T follicular helper cell (primary cell): ENCODE data around the gene DNAJC11.
"Not testable (repeated sequence)": the region's sequence is repeated elsewhere in the genome, so short reads cannot be mapped to it uniquely, and the experiment has no call there.

ENCODE experiments used
- DNase-seq: peaks from one replicate; pipeline ENCODE4 v3.0.0-alpha.2; 2020; ENCODE audit warnings: low read depth
- total RNA-seq, 2 experiments: gene quantifications; one replicate each; lab custom pipeline; 2026; lab: John Stamatoyannopoulos, UW

Gene DNAJC11, protein sequence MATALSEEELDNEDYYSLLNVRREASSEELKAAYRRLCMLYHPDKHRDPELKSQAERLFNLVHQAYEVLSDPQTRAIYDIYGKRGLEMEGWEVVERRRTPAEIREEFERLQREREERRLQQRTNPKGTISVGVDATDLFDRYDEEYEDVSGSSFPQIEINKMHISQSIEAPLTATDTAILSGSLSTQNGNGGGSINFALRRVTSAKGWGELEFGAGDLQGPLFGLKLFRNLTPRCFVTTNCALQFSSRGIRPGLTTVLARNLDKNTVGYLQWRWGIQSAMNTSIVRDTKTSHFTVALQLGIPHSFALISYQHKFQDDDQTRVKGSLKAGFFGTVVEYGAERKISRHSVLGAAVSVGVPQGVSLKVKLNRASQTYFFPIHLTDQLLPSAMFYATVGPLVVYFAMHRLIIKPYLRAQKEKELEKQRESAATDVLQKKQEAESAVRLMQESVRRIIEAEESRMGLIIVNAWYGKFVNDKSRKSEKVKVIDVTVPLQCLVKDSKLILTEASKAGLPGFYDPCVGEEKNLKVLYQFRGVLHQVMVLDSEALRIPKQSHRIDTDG
- 66.9 to 114 reads per million in 2 experiments for total RNA-seq

DNA sequence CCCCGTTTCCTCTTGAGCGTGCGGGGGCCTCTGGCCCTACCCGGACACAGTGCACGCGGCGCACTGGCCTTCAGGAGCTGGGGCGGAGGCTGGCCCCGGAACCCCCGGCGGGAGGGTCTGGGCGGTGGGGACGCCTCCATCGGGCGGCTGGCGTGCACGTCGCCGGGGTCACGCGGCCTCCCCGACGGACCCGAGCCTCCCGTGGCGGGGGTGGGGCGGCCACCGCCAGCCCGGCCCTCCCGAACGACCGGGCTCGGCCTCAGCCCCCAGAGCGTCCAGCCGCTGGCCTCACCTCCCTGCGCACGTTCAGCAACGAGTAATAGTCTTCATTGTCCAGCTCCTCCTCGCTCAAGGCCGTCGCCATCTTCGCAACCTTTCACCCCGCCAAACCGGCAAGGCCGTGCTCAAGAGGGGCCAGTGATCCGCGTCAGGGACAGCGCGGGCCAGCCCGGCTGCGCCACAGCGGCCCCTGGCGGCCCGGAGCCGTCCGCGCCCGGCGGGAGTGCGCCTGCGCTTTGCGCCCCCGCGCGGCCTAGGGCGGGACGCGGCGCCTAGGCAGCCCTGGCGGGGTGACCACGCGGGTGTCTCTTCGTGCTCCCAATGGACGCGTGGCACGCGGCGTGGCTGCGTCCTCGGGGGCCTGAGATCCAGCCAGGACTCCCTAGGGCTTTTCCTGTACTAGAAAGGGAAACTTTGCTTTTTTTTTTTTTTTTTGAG is at the start of gene DNAJC11:
Gene DNAJC11, minus strand, starts transcription at position 380 of the 717 bp plus-strand sequence. Its CDS starts 16 bp downstream, at position 364.
- DNase-seq, result peak; percentile 84

- DNase-seq, result no peak
Measured at GRCh38 chr1:6750490-6750889, 48.9 kb upstream of the DNAJC11 start.

DNA sequence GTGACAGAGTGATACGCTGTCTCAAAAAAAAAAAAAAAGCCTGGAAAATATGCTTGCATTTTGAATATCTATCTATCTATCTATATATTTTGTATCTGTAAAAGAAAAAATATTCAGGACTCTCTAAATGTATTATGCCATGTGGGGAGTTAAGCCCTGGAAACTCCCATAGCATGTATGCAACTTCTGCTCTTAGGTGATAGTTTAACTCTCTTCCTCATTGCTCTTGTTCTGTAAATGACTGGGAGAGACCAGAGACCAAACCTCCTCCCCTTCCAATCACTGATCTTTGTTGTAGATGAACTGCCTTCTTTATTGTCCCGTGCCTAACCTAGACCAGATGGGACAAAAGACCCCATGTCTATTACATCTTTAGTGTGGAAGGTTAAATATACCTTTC is 46.1 kb upstream of the DNAJC11 start:
- no peak for DNase-seq

GRCh38 chr1:6745073-6745472 is 43.5 kb upstream of the DNAJC11 start:
- DNase-seq, result no peak

- no peak for DNase-seq
Measured at GRCh38 chr1:6743189-6744101, 41.8 kb upstream of the DNAJC11 start.

DNA sequence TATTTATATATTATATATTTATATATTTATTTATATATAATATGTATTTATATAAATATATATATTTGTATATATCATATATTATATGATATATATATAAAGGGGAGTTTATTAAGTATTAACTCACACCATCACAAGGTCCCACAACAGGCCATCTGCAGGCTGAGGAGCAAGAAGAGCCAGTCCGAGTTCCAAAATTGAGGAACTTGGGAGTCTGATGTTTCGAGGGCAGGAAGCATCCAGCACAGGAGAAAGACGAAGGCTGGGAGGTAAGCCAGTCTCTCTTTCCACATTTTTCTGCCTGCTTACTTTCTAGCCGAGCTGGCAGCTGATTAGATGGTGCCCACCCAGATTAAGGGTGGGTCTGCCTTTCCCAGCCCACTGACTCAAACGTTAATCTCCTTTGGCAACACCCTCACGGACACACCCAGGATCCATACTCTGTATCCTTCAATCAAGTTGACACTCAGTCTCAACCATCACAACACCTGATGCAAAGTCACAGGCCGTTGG is 41.1 kb upstream of the DNAJC11 start:
- not testable (repeated sequence) for DNase-seq

DNA sequence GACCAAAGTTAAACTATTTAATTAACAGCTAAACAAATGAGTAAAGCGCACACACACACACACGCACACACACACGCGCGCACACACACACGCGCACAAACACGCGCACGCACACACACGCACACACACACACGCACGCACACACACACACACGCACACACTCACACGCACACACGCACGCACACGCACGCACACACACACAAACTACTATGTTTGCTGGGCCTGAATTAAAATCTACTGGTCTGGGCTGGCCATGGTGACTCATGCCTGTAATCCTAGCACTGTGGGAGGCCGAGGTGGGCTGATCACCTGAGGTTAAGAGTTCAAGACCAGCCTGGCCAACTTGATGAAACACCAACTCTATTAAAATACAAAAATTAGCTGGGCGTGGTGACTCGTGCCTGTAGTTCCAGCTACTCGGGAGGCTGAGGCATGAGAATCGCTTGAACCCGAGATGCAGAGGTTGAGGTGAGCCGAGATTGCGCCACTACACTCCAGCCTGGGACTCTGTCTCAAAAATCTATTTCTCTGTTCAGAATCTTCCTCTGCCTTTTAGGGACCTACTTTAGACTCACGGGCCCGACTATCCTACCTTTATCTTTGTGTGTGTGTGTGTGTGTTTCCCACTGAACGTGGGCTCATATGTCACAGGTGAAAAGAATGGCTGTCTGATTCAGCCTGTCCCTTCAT is 37.5 kb upstream of the DNAJC11 start:
- no peak for DNase-seq

DNA sequence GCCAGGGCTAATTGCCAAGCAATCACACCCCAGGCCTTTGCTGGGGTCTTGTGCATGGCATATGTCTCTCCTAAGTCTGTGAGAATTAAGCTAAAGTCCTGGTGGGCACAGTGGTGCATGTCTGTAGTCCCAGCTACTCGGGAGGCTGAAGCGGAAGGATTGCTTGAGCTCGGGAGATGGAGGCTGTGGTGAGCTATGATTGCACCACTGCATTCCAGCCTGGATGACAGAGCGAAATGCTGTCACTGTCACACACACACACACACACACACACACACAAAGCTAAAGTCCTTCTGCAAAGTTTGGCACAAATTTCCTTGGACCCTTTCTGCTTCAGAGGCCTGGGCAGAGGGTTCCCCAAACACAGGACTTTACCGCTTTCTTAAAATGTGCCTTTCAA is 31.3 kb upstream of the DNAJC11 start:
- no peak for DNase-seq

GRCh38 chr1:6731905-6732304 is 30.3 kb upstream of the DNAJC11 start:
- DNase-seq, result no peak

- DNase-seq, result no peak
Measured at GRCh38 chr1:6730880-6731279, 29.3 kb upstream of the DNAJC11 start.

DNA sequence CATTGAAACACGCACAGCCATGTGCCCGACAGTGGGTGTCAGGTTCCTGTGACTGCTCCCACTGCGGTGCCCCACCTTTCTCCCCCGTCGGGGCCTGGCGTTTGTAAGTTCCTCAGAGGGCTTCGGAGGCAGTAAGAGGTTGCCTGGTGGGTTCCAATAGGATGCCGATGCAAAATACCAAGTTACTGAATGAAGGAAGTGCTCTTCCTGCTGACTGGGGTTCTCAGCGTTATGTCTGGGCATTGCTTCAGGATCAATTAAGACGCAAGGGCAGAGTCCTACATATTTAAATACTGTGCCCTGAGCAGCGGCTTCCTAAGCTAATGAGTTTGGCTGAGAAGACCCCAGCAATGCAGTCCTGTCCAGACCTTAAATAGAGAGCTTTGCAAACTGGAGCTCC is 28.9 kb upstream of the DNAJC11 start:
- DNase-seq, result no peak

- DNase-seq, result peak; percentile 30
Measured at GRCh38 chr1:6727535-6727934, 25.9 kb upstream of the DNAJC11 start.

GRCh38 chr1:6726253-6726652 is 24.6 kb upstream of the DNAJC11 start:
- DNase-seq, result no peak

DNA sequence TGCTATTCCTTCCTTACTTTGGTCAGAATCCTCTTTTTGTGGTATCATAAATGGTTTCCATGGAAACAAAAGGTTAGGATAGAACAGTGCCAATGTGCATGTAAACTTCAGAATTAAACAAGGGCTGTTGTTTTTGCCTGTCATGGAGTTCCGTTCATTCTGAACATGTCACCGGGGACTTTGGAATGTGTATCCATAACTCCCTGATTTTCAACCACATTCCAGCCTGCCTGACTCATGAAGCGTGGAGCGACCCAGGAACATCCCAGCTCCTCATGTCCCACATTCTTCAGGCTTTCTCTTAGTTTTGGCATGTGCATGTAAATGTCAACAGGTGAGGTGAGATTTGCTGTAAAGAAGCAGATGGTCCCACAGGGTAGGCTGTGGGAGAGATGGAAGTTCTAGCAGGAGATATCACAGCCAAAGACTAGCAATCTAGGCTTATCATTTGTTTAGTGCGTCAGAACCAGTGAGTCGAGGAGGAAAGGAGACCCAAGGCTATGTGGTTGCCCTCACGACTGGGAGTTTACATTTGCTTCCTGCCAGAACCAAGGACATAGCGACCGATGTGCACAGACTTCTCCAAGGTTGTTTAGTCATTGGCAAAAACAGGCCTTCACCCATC is 23.0 kb upstream of the DNAJC11 start:
- DNase-seq, result no peak

- DNase-seq, result no peak
Measured at GRCh38 chr1:6723621-6724428, 22.2 kb upstream of the DNAJC11 start.

- no peak for DNase-seq
Measured at GRCh38 chr1:6711174-6711573, 9.6 kb upstream of the DNAJC11 start.

DNA sequence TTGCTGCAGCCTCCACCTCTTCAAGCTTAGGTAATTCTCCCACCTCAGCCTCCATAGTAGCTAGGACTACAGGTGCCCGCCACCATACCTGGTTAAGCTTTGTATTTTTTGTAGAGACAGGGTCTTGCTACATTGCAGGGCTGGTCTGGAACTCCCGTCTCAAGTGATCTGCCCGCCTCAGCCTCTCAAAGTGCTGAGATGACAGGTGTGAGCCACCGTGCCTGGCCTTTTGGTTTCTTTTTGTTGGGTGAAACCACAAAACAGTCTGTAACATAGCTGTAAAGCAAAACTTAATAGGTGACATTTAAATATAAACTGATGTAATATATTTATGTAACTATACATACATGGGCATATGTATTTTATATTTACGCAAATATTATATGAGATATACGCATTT is 3.1 kb upstream of the DNAJC11 start:
- DNase-seq, result no peak

- DNase-seq, result no peak
Measured at GRCh38 chr1:6703016-6703415, 1.4 kb upstream of the DNAJC11 start.

DNA sequence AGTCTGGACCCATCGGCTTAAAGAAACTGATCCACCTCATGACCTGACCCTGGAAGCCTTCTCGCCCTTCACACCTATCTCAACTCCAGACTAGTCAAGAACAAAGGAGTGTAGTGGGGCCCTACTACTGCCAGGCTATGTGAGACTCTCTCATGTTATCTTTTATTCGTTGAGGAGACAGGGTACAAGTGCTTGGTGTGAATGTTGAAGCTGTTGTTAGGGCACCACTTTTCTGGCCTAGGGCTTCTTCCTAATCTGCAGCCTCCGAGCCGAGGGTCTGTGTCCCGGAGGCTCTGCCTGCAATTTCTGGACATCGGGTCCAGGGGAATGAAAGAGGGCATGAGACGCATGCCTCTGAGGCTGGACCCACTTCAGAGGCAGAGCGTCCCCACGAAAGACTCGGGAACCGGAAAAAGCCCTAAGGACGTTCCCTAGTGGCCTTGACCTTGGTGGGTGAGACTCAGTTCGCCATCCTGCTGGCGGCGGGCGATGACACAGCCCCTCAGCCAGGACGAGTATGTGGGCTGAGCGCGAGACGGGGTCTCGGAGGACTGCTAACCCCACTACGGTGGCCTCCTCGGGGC is 671 bp downstream of the DNAJC11 start:
- DNase-seq, result no peak
